ENCODE measurements around the gene TRPC1.

The TRPC1 gene

GRCh38 chr3:142844339-142844977 lies 120.6 kb downstream of the TRPC1 start:
- peak; percentile 61 for DNase-seq

GRCh38 chr3:142846779-142847577 lies 123.1 kb downstream of the TRPC1 start:
- DNase-seq = no peak

GRCh38 chr3:142849148-142849547 lies 125.3 kb downstream of the TRPC1 start:
- DNase-seq = no peak

- peak; percentile 95 for DNase-seq
These were observed 126.7 kb downstream of the TRPC1 start for GRCh38 chr3:142850395-142851023.

GRCh38 chr3:142852009-142852408 lies 128.2 kb downstream of the TRPC1 start:
- no peak for DNase-seq

GRCh38 chr3:142853270-142854168 lies 129.7 kb downstream of the TRPC1 start:
- peak; percentile 57 for DNase-seq

GRCh38 chr3:142857056-142857455 lies 133.2 kb downstream of the TRPC1 start:
- DNase-seq = peak; percentile 56
